Adipose tissue (tissue), 3 donors: Measurements from ENCODE around the gene PAQR9. TPM values are rescaled to one million over a fixed set of nuclear protein-coding genes. Genes with fewer than 3 reads are reported as not detected.

Source experiments
- H3K27ac ChIP-seq: one replicate; pipeline ENCODE4 v1.5.1; 2013; ENCODE audit warnings: low read depth, low read length
- WGBS, 3 donors: extraction: QIAGEN DNeasy Blood & Tissue Kit; methylation state at CpG; one replicate each; pipeline ENCODE4 v1.1.7; 2013; 5-methylcytosine and 5-hydroxymethylcytosine counted together
- polyA plus RNA-seq, 3 donors: library from polyadenylated mRNA; stranded (reverse); fragments of 200-250 nt; gene quantifications; one replicate each; pipeline ENCODE4 v1.2.3, GENCODE V29; 2013
- donor health status: healthy with polysubstance abuse.
- donor health status: Bipolar disorder and iron deficiency.
- donor health status: healthy.

Gene PAQR9
- polyA plus RNA-seq, 3 donors = 0.06 to 0.13 TPM; not detected in 1

DNA sequence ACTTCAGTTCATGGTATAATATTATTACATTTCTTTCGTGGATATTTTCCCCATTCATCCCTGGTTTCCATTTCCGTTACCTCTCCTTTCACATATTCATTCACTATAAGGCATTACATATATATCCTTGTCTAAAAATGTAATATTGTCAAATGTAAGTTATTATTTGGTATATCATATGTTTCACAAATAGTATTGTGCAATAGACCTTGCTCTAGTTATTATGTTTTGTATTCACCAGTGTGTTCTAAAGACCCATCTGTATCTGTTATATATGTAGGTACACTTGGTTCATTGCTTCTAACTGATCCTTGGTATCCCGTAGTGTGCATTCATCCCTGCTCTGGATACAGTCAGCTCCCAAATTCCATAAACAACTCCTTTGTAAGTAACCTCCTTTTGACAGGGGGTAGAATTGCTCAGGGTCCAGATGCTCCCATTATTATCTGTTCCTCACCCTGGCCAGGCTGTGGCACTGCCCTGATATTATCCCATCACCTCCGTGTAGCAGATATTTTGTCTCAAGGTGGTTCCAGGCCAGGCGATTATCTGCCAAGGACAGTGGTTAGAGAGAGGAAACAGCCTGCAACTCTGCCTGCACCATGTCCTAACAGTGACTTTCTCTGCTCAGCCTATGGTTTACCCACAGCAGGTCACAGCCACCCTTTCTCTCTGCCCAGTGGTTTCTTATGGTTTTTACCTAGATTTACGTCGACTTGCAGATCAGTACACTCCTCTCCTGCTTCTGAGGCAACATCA lies 29.2 kb downstream of the PAQR9 start:
- WGBS, 3 donors = 75 to 87% (median 81%) methylated on average over 7 of the region's 7 CpGs
- no peak overlapping the region for H3K27ac ChIP-seq

DNA sequence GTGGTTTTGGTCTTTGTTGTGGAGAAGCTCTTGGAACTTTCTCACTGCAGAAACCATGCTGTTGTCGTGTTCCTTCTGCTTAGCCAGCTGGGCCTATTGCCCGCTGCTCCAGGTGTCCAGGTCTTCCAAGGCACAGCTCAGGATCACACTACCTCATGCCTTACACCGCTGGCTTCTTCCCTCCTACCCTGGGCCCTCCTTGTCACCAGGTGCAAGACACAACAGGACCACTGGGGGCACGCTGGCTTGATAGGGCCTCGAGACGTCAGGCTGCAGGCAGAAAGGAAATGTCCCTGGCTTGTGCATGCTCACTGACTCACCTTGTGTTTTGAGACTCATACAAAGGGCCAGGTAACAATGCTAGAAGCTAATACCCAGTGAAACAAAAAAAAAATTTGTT lies 32.3 kb downstream of the PAQR9 start:
- 71 to 73% (median 71%) methylated on average over 6 of the region's 6 CpGs for WGBS, 3 donors
- H3K27ac ChIP-seq = no peak overlapping the region

DNA sequence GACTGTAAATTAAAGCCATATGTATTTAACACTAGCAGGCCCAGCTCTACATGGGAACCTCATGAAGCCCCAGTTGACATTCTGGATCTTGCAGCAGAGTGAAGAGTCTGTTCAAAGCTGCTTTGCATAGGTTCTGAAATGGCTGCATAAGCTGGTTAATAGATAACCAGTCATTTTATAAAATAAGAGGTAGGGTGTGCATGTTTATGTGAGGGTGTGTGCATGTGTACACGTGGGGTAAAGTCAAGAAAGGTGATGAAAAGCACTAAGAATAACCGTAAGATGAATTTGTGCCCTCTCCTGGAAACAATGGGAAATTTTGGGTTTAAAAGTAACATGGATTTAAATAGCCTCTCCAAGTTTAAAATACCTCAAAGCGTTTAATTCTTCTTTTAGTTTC lies 33.0 kb downstream of the PAQR9 start:
- WGBS, 3 donors = 43 to 72% (median 59%) methylated on average over 3 of the region's 3 CpGs
- no peak overlapping the region for H3K27ac ChIP-seq

DNA sequence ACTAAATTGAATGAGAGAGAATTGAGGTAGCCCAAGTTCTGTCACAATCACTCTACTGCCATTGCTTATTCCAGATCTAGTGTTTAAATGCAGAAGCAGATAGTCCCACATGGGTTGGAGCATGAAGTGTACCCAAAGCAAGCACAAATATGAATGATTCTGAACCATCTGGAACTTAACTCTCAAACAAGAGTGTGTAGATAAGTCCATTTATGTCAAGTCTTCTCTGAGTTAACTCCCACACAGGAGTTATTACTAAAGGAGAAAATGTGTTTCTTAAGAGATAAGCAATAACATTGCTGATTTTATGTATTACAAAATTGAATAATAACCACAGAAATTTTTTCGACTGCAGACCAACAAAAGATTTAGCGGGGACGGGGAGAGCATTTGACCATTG lies 33.6 kb downstream of the PAQR9 start:
- H3K27ac ChIP-seq = no peak overlapping the region
- WGBS, 3 donors = 63 to 90% (median 77%) methylated on average over 3 of the region's 3 CpGs

DNA sequence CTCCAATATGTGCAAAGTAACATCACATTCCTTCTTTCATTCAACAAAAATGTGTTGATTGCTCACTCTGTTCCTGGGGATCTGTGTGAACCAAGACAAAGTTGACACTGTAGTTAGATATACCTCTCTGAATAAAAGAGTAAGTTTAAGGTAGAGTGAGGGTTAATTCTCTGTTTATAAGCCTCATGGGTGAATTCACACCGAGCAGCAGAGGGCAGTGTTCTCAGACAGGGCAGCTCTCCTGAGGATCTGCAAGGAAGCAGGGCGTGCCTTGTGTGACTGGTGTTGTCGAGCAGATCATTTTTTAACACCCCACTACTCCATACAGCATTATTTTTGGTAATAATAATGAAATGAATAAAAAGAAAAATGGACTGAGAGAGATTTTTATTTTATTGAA lies 34.4 kb downstream of the PAQR9 start:
- 20 to 28% (median 20%) methylated on average over 3 of the region's 3 CpGs for WGBS, 3 donors
- no peak overlapping the region for H3K27ac ChIP-seq

DNA sequence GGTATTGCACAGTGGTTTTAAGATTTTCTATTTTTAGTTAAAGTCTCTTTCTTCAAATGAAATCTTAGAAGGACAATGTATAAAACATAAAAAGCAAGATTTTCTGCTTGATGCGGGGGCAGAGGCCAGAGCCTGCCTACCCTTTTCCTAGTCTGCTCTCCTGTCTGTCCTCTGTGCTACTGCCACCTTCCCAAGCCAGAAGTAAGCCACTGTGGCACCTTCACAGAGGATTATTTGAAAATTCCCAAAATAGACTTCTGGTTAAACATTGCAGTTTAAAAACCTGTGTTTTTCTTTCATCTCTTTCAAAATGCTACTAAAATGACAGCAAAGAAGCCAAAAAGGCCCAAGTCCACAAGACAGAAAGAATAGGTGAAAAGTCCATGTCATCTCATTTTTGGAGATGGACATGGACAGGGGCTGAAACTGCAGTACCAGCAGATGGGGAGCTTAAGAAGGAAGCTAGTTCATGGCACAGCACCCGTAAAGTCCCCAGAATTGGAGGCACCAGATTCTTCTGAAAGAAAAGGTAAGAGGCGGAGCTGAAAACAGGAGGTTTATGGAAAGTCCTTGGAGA lies 37.0 kb downstream of the PAQR9 start:
- no peak overlapping the region for H3K27ac ChIP-seq
- 91 to 97% (median 91%) methylated on average over 3 of the region's 3 CpGs for WGBS, 3 donors

DNA sequence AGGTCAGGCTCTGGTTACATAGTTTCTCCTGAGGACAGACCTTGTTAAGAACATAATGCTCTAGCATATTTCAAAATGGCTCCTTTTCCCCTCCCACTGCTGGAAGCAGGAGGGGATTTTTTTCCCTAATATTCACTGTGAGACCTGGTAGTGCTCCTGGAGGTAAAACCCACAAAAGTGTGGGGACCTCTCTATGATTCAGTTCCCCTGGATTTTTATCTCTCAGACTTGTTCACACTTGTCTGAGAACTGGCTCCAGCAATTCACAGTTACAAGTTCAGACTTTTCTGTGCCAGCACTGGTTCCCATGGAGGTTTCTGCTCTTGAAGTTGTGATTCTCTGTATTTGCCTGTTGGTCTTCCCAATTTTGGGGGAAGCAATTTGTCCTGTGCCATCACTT lies 38.3 kb downstream of the PAQR9 start:
- no peak overlapping the region for H3K27ac ChIP-seq

DNA sequence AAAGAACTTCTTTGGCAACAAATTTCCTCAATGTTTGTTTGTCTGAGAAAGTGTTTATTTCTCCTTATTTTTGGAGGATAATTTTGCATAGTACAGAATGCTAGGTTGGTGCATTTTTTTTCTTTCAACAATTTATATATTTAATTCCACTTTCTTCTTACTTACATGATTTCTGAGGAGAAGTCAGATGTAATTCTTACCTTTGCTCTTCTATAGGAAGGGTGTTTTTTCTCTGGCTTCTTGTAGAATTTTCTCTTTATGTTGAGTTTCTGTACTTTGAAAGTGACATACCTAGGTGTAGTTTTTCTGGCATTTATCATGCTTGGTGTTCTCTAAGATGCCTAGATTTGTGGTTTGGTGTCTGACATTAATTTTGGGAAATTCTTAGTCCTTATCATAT lies 39.8 kb downstream of the PAQR9 start:
- no peak overlapping the region for H3K27ac ChIP-seq

DNA sequence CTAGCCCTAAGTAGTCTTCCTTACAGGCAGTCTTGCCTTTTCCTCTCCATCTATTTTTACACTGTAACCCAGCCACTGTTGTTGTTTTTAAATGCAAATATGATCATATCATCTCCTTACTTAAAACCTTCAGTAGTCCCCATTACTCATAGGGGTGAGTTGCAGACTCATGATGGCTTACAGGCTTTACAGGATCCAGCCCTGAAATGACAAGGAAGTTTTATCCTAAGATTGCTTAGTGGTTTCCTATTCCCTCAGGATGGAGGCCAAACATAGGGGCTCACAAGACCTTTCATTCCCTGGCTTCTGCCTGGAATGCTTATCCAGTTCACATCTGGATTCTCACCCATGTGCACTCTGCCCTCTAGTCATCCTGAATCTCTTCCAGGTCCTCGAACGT lies 46.9 kb downstream of the PAQR9 start:
- WGBS, 3 donors = 58 to 72% (median 61%) methylated on average over 2 of the region's 2 CpGs
- H3K27ac ChIP-seq = no peak overlapping the region

DNA sequence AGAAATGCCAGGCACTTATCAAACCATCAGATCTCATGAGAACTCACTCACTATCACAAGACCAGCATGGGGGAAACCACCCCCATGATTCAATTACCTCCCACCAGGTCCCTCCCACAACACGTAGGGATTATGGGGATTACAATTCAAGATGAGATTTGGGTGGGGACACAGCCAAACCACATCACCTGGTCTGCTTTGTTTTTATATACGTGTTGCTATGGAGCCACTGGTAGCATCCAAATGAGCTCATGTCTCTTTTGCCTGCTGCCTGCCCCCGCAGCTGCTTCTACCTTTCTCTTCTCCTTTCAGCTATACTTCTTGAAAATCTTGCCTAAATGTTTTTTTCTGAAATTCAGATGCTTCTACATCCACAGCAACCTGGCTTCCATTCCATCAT lies 47.8 kb downstream of the PAQR9 start:
- WGBS, 3 donors = 83 to 93% (median 89%) methylated on average over 3 of the region's 3 CpGs
- no peak overlapping the region for H3K27ac ChIP-seq

DNA sequence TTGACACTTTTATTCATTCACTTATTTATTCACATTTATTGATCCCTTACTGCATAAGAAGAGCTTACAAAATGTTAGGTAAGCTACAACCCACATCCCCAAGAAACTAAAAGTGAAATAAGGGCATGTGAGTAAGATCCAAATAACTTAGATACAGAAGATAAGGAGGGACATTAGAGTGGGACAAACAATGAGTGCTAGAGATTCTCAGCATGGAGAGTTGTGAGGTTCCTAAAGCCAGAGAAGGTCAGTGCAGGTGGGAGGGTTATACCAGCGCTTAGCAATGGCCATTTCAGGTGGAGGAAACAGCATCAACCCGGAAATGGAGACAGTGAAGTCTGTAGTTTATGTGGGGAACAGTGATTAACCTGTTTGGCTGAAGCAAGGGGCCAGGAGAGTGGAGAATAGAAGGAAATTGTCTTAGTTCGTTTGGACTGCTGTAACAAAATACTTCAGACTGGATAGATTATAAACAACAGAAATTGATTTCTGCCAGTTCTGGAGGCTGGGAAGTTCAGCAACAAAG lies 49.1 kb downstream of the PAQR9 start:
- 50 to 60% (median 51%) methylated on average over 3 of the region's 3 CpGs for WGBS, 3 donors
- H3K27ac ChIP-seq = no peak overlapping the region

DNA sequence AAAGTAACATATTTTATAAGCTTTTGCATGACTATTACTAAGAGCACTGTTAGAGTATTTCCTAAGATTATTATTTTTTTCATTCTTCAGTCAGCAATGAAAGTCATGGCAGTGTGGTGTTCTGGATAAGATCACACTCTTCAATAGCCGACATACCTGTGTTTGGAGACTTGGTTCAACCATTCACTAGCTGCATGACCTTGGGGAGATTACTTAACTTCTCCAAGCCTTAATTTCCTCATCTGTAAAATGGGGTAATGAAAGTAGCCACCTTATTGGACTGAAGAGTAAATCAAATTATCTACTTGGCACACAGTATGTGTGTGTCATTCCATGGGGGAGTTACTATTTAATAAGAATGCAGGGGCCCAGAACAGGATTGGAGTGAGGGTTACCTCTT lies 50.0 kb downstream of the PAQR9 start:
- no peak overlapping the region for H3K27ac ChIP-seq
- WGBS, 3 donors = 62 to 76% (median 75%) methylated on average over 1 of the region's 1 CpG

DNA sequence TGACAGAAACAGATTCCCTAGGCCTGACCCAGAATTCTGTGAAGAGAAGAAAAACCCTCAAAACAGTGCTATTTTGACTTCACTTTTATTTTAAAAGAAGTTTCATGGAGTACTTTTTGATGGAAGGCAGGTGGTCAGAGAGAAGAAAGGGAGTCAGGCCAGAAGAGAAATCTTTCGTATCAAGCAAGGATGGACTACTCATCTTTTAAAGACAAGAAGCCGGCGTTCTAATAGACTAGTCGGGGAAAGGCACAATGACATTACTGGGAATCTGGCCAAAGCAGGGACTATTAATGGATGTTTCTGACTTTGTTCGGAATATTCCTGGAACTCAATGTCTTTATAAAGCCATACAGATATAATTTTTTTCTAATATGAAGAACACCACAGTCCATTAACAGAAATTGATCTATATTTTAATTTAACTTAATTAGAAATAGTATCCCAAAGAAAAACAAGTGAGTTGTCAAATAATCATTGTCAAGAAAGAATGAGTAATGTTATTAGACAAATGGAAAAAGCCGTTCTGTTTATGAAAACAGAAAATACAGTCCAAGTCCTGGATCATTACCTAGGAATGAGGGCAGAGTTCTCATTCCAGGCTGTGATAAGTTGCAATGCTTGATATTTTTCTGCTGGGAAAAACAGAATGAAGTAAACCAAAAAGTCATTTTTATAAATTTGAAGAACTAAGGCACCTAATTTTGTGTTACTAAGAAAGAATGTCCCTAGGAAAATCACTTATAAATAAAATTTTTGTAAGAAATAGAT lies 50.9 kb downstream of the PAQR9 start:
- WGBS, 3 donors = 49 to 60% (median 55%) methylated on average over 6 of the region's 6 CpGs
- H3K27ac ChIP-seq = no peak overlapping the region

Other genes starting within 250 kb of the PAQR9 start
- gene TRPC1, start 239.6 kb downstream of the PAQR9 start, polyA plus RNA-seq = 1 to 10 TPM in 2 of 3 donors, under 1 TPM in 1; 0.78 to 4.3 (median 2.4) TPM
- gene PCOLCE2, start 74.6 kb downstream of the PAQR9 start, polyA plus RNA-seq = 100 to 1,000 TPM in 2 of 3 donors, 1 to 10 TPM in 1; 8.0 to 132 (median 114) TPM
- 10 to 100 TPM; 16.0 to 25.9 (median 25.1) TPM for gene U2SURP, start 37.9 kb upstream of the PAQR9 start, polyA plus RNA-seq
- gene CHST2, start 156.1 kb upstream of the PAQR9 start, polyA plus RNA-seq = 10 to 100 TPM in 1 of 3 donors, 1 to 10 TPM in 1, under 1 TPM in 1; 0.94 to 11.6 (median 4.6) TPM